ENCODE measurements around the gene CUL5. TPM values are rescaled to one million over a fixed set of nuclear protein-coding genes. Genes with fewer than 3 reads are reported as not detected.

CUL5 gene
- total and polyA plus RNA-seq, 2 of the 8 experiments (the other 6 are each of a cell fraction or from before 2014, with no cell fraction given) = 4.9 to 31.8 TPM

DNA sequence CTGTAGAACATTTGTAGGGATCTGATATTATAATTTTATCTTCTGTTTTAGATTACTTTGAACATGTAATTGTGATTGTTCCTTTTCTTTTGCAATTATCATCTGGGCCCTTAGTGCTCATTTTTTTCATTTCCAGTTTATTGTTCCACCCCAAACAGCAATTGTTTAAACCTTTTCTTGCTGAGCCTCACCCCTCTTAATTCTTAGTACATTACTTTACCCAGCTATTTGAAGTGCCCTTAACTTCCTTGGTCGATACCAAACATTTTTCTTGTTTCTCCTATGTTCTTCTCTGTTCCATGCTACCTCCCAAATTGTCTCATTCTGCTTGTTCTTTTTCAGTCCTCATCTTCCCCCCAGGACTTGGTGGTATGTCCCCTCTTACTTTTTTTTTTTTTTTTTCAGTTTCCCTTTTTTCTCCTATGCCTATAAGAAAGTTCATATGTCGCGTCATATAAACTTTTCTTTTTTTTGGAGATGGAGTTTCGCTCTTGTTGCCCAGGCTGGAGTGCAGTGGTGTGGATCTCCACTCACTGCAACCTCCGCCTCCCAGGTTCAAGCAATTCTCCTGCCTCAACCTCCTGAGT is 3.5 kb downstream of the CUL5 start:
- H4K5ac ChIP-seq (ENCODE audit: insufficient read length, low read depth, low read length) = no peak overlapping the region
- no peak overlapping the region for H2BK5ac ChIP-seq (ENCODE audit: low read depth, low read length)
- no peak overlapping the region for H4K91ac ChIP-seq (replicated peaks; ENCODE audit: insufficient read length, low read length)
- no peak for FAIRE-seq
- no peak overlapping the region for H2BK120ac ChIP-seq (replicated peaks; ENCODE audit: low read depth, low read length)
- H4K8ac ChIP-seq (ENCODE audit: extremely low read depth, insufficient read depth, low read length) = no peak overlapping the region
- no peak overlapping the region for H3K27ac ChIP-seq (ENCODE audit: low read depth, low read length)
- peaks cover 0 to 7% (median 3%) of the 10 kb centered on the region in 4 experiments; a peak in 4 of 7 replicates for H3K4me1 ChIP-seq (replicated peaks in 1 of 4; ENCODE audit: control insufficient read depth in 3 of 4, insufficient read depth in 4 of 4, low read length in 3 of 4)
- DNase-seq (ENCODE audit: low read depth in 1 of 2, low spot score in 2 of 2) = no peak
- no peaks in the 10 kb centered on the region for H3K36me3 ChIP-seq (ENCODE audit: control insufficient read depth in 2 of 4, insufficient read depth in 4 of 4, low read length in 3 of 4)
- no peak overlapping the region for H2BK12ac ChIP-seq (ENCODE audit: low read depth, low read length)
- no peak overlapping the region for H2BK15ac ChIP-seq (ENCODE audit: low read length)
- no peak overlapping the region for H3K4me3 ChIP-seq (ENCODE audit: extremely low read depth in 1 of 4, insufficient read depth in 2 of 4, low read depth in 3 of 4, low read length in 4 of 4)
- no peak overlapping the region for H2BK20ac ChIP-seq (ENCODE audit: low read length)
- H3K18ac ChIP-seq (ENCODE audit: extremely low read depth, low read length) = no peak overlapping the region
- no peak overlapping the region for H2AK5ac ChIP-seq (ENCODE audit: low read depth, low read length)
- H3K9ac ChIP-seq (replicated peaks in 1 of 4; ENCODE audit: extremely low read depth in 1 of 4, low read depth in 3 of 4, low read length in 3 of 4) = no peak overlapping the region
- peaks cover 18 to 80% of the 10 kb centered on the region in 2 experiments for H3K79me2 ChIP-seq (ENCODE audit: control insufficient read depth in 1 of 2, insufficient read depth in 2 of 2, low read length in 2 of 2)
- H3K4me2 ChIP-seq (ENCODE audit: insufficient read depth in 1 of 2, low read depth in 2 of 2, low read length in 2 of 2) = no peak overlapping the region
- 89% methylated on average over 5 of the region's 5 CpGs; no CpG with 5 or more reads in 1 of the 2 experiments for WGBS, 2 experiments (ENCODE audit: extremely low coverage in 1 of 2, insufficient coverage in 1 of 2, insufficient read length in 1 of 2, insufficient replicate concordance in 2 of 2, low coverage in 1 of 2, low lambda C conversion rate in 2 of 2, missing lambda C conversion rate in 1 of 2)
- H3K27me3 ChIP-seq (replicated peaks in 1 of 4; ENCODE audit: control insufficient read depth in 3 of 4, extremely low read depth in 1 of 4, insufficient read depth in 3 of 4, low read length in 3 of 4) = no peaks in the 10 kb centered on the region
- peaks cover 0 to 3% of the 10 kb centered on the region in 2 experiments for H4K20me1 ChIP-seq (replicated peaks in 1 of 2; ENCODE audit: control insufficient read depth in 1 of 2, insufficient read depth in 2 of 2, low read length in 2 of 2)
- H3K23me2 ChIP-seq (ENCODE audit: low read depth, low read length) = peaks cover 5% of the 10 kb centered on the region; the same call in 1 of the 2 replicates
- no peak overlapping the region for H2AFZ ChIP-seq (ENCODE audit: low read length)
- H3K9me3 ChIP-seq (ENCODE audit: insufficient read depth in 2 of 2, low read depth in 1 of 2, low read length in 1 of 2) = no peaks in the 10 kb centered on the region
- H3K56ac ChIP-seq (replicated peaks; ENCODE audit: insufficient read length, low read depth, low read length) = no peak overlapping the region
- no peak overlapping the region for H3K4ac ChIP-seq (replicated peaks; ENCODE audit: insufficient read length, low read depth, low read length)
- CTCF ChIA-PET (ENCODE audit: partially characterized antibody) = interaction anchor here (1.4 to 4.7 kb wide), 4 partner anchors 11 to 43 kb away, joined by 3 to 57 read pairs (median 8); no protein-coding TSS in a partner anchor
- no peak overlapping the region for H3K14ac ChIP-seq (ENCODE audit: insufficient read length)
- H3K79me1 ChIP-seq (ENCODE audit: low read depth, low read length) = peaks cover 13% of the 10 kb centered on the region
- H3K23ac ChIP-seq (ENCODE audit: insufficient read length) = no peak overlapping the region
- POLR2A ChIA-PET (ENCODE audit: partially characterized antibody) = interaction anchor here (1.4 kb wide), 1 partner anchor 11 kb away, joined by 3 read pairs; no protein-coding TSS in a partner anchor
- no peak for TF ChIP-seq ZNF274 (IDR thresholded peaks at IDR 0.05; ENCODE audit: borderline replicate concordance, extremely low read depth, low read length)
- no peak for TF ChIP-seq CHD1 (IDR thresholded peaks at IDR 0.05; ENCODE audit: low read depth, low read length)
- TF ChIP-seq CHD2 (IDR thresholded peaks at IDR 0.05; ENCODE audit: low read length) = no peak
- TF ChIP-seq EGR1 (IDR thresholded peaks at IDR 0.05; ENCODE audit: borderline replicate concordance, low read depth, low read length) = no peak
- no peak for TF ChIP-seq NANOG (IDR thresholded peaks at IDR 0.05; ENCODE audit: insufficient read depth, low read depth, low read length, poor library complexity, severe bottlenecking)
- no peak for TF ChIP-seq BACH1 (IDR thresholded peaks at IDR 0.05; ENCODE audit: low read length)
- TF ChIP-seq BCL11A (IDR thresholded peaks at IDR 0.05; ENCODE audit: low read depth in 2 of 2, low read length in 2 of 2) = no peak
- TF ChIP-seq, protein P1, sequence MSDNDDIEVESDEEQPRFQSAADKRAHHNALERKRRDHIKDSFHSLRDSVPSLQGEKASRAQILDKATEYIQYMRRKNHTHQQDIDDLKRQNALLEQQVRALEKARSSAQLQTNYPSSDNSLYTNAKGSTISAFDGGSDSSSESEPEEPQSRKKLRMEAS (IDR thresholded peaks at IDR 0.05) = no peak
- no peak for TF ChIP-seq SUZ12 (IDR thresholded peaks at IDR 0.05; ENCODE audit: low read length)
- no peak for TF ChIP-seq EP300 (IDR thresholded peaks at IDR 0.05; ENCODE audit: borderline replicate concordance in 1 of 2, low read depth in 2 of 2, low read length in 2 of 2)
- TF ChIP-seq HDAC6 (IDR thresholded peaks at IDR 0.05; ENCODE audit: low read depth, low read length) = no peak
- TF ChIP-seq HDAC2 (IDR thresholded peaks at IDR 0.05; ENCODE audit: borderline replicate concordance in 1 of 2, low read depth in 2 of 2, low read length in 2 of 2) = no peak
